WTC11 (cell line): Measurements from ENCODE around the gene STRIT1. TPM values are rescaled to one million over a fixed set of nuclear protein-coding genes. Genes with fewer than 3 reads are reported as not detected.

Experiments
- ATAC-seq: fragments of 200-7000 bp; cut with Tn5 transposase; 2 replicates; pipeline ENCODE4 v1.10.0; 2021; ENCODE audit warnings: mild to moderate bottlenecking, moderate library complexity
- CTCF ChIA-PET: fragments of 300-600 bp; sonication (Branson Sonifier 250); formaldehyde crosslinking; loops from one replicate; lab custom pipeline; 2021; ENCODE audit warnings: antibody characterized with exemption; lab: Charles Lee
- POLR2A ChIA-PET: fragments of 350-600 bp; sonication (Branson Sonifier 250); formaldehyde crosslinking; loops from one replicate; lab custom pipeline; 2021; ENCODE audit warnings: antibody characterized with exemption; lab: Charles Lee
- DNase-seq: peaks from one replicate; pipeline ENCODE4 v3.0.0; 2021; ENCODE audit warnings: low spot score
- H3K27ac Mint-ChIP-seq: 2 replicates; pipeline ENCODE4 v1.8.0; 2021; ENCODE audit warnings: mixed read lengths
- H3K27me3 Mint-ChIP-seq: 2 replicates; pipeline ENCODE4 v1.8.0; 2021; ENCODE audit warnings: low read depth, mild to moderate bottlenecking, moderate library complexity, mixed read lengths
- H3K36me3 Mint-ChIP-seq: 2 replicates; pipeline ENCODE4 v1.8.0; 2021; ENCODE audit warnings: mixed read lengths
- H3K4me1 Mint-ChIP-seq: 2 replicates; pipeline ENCODE4 v1.8.0; 2022; ENCODE audit warnings: mixed read lengths
- H3K4me3 Mint-ChIP-seq: 2 replicates; pipeline ENCODE4 v1.8.0; 2021; ENCODE audit warnings: mild to moderate bottlenecking, moderate library complexity, mixed read lengths
- H3K9me3 Mint-ChIP-seq: 2 replicates; pipeline ENCODE4 v1.8.0; 2021; ENCODE audit warnings: mixed read lengths
- ATF2 ChIP-seq: sonication (generic); formaldehyde crosslinking; IDR thresholded peaks from 2 replicates; pipeline ENCODE4 v1.8.1; 2022; ENCODE audit warnings: low read depth, missing genetic modification reagents, borderline replicate concordance
- ELF4 ChIP-seq: sonication (generic); formaldehyde crosslinking; IDR thresholded peaks from 2 replicates; pipeline ENCODE4 v1.8.1; 2022; ENCODE audit warnings: low read depth, mild to moderate bottlenecking, moderate library complexity, missing genetic modification reagents
- ERG ChIP-seq: fragments of 250-450 bp; sonication (Bioruptor Pico); IDR thresholded peaks from 2 replicates; pipeline ENCODE4 v1.8.0; 2021; ENCODE audit warnings: mild to moderate bottlenecking
- GRHL2 ChIP-seq: fragments of 250-450 bp; sonication (Bioruptor Pico); IDR thresholded peaks from 2 replicates; pipeline ENCODE4 v1.8.0; 2022; ENCODE audit warnings: mild to moderate bottlenecking, moderate library complexity; ENCODE audit not compliant: insufficient replicate concordance, severe bottlenecking
- MAX ChIP-seq: sonication (generic); formaldehyde crosslinking; IDR thresholded peaks from 2 replicates; pipeline ENCODE4 v1.8.0; 2022; ENCODE audit warnings: mild to moderate bottlenecking, missing genetic modification reagents
- NR1H2 ChIP-seq: sonication (generic); formaldehyde crosslinking; IDR thresholded peaks from 2 replicates; pipeline ENCODE4 v1.9.0; 2021; ENCODE audit warnings: mild to moderate bottlenecking, moderate library complexity, missing genetic modification reagents
- SOX15 ChIP-seq: fragments of 250-450 bp; sonication (Bioruptor Pico); IDR thresholded peaks from 2 replicates; pipeline ENCODE4 v1.9.0; 2021; ENCODE audit warnings: mild to moderate bottlenecking
- TCF7 ChIP-seq: sonication (generic); formaldehyde crosslinking; IDR thresholded peaks from 2 replicates; pipeline ENCODE4 v1.8.0; 2022; ENCODE audit warnings: mild to moderate bottlenecking, low read depth, missing genetic modification reagents, moderate library complexity
- TEAD1 ChIP-seq: sonication (generic); formaldehyde crosslinking; IDR thresholded peaks from 2 replicates; pipeline ENCODE4 v1.8.0; 2022; ENCODE audit warnings: mild to moderate bottlenecking, missing genetic modification reagents
- TP53 ChIP-seq: sonication (generic); formaldehyde crosslinking; IDR thresholded peaks from 2 replicates; pipeline ENCODE4 v1.8.1; 2023; ENCODE audit warnings: mild to moderate bottlenecking, missing genetic modification reagents
- ZBTB43 ChIP-seq: sonication (generic); formaldehyde crosslinking; IDR thresholded peaks from 2 replicates; pipeline ENCODE4 v1.8.1; 2023; ENCODE audit warnings: mild to moderate bottlenecking, missing genetic modification reagents
- ZNF138 ChIP-seq: sonication (generic); formaldehyde crosslinking; conservative IDR thresholded peaks from 2 replicates; pipeline ENCODE4 v1.8.1; 2022; ENCODE audit warnings: mild to moderate bottlenecking, moderate library complexity, missing genetic modification reagents
- ZNF263 ChIP-seq: sonication (generic); formaldehyde crosslinking; IDR thresholded peaks from 2 replicates; pipeline ENCODE4 v1.8.1; 2022; ENCODE audit warnings: low read depth, mild to moderate bottlenecking, moderate library complexity, missing genetic modification reagents
- ZNF425 ChIP-seq: fragments of 250-450 bp; sonication (Bioruptor Pico); conservative IDR thresholded peaks from 2 replicates; pipeline ENCODE4 v1.9.0; 2021; ENCODE audit warnings: mild to moderate bottlenecking
- ZNF671 ChIP-seq: fragments of 250-450 bp; sonication (Bioruptor Pico); IDR thresholded peaks from 2 replicates; pipeline ENCODE4 v1.8.0; 2021; ENCODE audit warnings: mild to moderate bottlenecking
- total RNA-seq: library from RNA; stranded (reverse); gene quantifications from 3 replicates; pipeline ENCODE4 v1.2.3, GENCODE V29; 2021
- TF ChIP-seq, protein P1 (sequence below): sonication (generic); formaldehyde crosslinking; conservative IDR thresholded peaks from 2 replicates; pipeline ENCODE4 v1.8.1; 2023; ENCODE audit warnings: mild to moderate bottlenecking, low read depth, missing genetic modification reagents, moderate library complexity
- TF ChIP-seq, protein P2 (sequence below): sonication (generic); formaldehyde crosslinking; IDR thresholded peaks from 2 replicates; pipeline ENCODE4 v1.8.1; 2023; ENCODE audit warnings: mild to moderate bottlenecking, missing genetic modification reagents, moderate library complexity
- TF ChIP-seq, protein P3 (sequence below): sonication (generic); formaldehyde crosslinking; IDR thresholded peaks from 2 replicates; pipeline ENCODE4 v1.8.0; 2022; ENCODE audit warnings: mild to moderate bottlenecking, missing genetic modification reagents

STRIT1 gene
- total RNA-seq, 1 experiment from 2014 or later, result 0.33 TPM

- TF ChIP-seq ATF2 (CRISPR knock-in tag) (no peak), NR1H2 (CRISPR knock-in tag) (no peak), GRHL2 (CRISPR knock-in tag) (no peak), ZNF425 (CRISPR knock-in tag) (no peak), TCF7 (CRISPR knock-in tag) (no peak), ZBTB43 (CRISPR knock-in tag) (no peak)
- TF ChIP-seq, all 79 proteins: peak for 0
Measured at GRCh38 chr3:155316426-155316825, 22.9 kb upstream of the STRIT1 start (continued).

DNA sequence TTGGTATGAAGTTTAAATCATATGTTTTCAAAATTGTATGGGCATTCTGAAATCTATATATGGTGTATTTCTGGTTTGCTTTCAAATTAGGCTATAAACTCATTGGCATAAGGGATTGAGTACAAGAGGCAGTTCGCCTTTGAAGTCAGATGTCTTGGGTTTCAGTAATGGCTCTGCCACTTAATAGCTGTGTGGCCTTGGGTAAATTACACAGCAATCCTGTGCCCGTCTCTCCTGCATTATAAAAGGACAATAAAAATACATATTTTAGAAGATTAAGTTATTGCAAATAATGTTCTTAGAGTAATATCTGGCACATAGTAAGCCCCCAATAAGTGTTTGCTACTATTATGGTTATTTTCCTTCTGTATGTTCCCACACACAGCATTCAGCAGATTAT lies 20.4 kb upstream of the STRIT1 start:
- DNase-seq, result no peak
- no peaks in the 10 kb centered on the region for H3K36me3 Mint-ChIP-seq
- peaks cover 8% of the 10 kb centered on the region for H3K9me3 Mint-ChIP-seq
- H3K27ac Mint-ChIP-seq, result no peak overlapping the region
- no peaks in the 10 kb centered on the region for H3K27me3 Mint-ChIP-seq
- POLR2A ChIA-PET, result no interaction called here
- H3K4me3 Mint-ChIP-seq, result no peak overlapping the region
- no peak for ATAC-seq
- H3K4me1 Mint-ChIP-seq, result peaks cover 9% of the 10 kb centered on the region
- CTCF ChIA-PET, result no interaction called here
- TF ChIP-seq, protein P1, sequence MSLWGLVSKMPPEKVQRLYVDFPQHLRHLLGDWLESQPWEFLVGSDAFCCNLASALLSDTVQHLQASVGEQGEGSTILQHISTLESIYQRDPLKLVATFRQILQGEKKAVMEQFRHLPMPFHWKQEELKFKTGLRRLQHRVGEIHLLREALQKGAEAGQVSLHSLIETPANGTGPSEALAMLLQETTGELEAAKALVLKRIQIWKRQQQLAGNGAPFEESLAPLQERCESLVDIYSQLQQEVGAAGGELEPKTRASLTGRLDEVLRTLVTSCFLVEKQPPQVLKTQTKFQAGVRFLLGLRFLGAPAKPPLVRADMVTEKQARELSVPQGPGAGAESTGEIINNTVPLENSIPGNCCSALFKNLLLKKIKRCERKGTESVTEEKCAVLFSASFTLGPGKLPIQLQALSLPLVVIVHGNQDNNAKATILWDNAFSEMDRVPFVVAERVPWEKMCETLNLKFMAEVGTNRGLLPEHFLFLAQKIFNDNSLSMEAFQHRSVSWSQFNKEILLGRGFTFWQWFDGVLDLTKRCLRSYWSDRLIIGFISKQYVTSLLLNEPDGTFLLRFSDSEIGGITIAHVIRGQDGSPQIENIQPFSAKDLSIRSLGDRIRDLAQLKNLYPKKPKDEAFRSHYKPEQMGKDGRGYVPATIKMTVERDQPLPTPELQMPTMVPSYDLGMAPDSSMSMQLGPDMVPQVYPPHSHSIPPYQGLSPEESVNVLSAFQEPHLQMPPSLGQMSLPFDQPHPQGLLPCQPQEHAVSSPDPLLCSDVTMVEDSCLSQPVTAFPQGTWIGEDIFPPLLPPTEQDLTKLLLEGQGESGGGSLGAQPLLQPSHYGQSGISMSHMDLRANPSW, result no peak

GRCh38 chr3:155313300-155313699 lies 19.8 kb upstream of the STRIT1 start:
- no peak for DNase-seq
- Mint-ChIP-seq H3K4me1 (peaks cover 9% of the 10 kb centered on the region), H3K36me3 (no peaks in the 10 kb centered on the region), H3K27ac (no peak overlapping the region), H3K27me3 (no peaks in the 10 kb centered on the region), H3K4me3 (no peak overlapping the region), H3K9me3 (peaks cover 4% of the 10 kb centered on the region)
- ChIA-PET POLR2A (no interaction called here), CTCF (no interaction called here)
- no peak for TF ChIP-seq SOX15 (CRISPR knock-in tag)
- ATAC-seq, result no peak

DNA sequence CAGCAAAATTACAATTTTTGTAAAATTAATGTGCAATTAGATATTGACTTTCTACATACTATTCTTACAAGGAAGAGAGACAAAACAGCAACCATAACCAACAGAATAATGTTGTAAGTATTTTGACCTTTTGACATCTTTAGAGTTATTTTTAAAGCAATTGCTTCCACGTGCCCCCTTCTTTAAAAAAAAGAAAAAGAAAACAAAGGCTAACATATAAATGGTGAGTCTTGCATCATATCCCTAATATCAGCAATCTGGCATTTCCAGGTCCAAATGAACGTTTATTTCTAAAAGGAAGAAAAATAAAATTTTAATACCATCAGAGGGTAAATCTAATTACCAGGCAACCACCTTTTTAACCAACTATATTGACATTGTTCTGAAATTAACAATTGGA lies 19.3 kb upstream of the STRIT1 start:
- Mint-ChIP-seq H3K27ac (no peak overlapping the region), H3K4me3 (no peak overlapping the region), H3K27me3 (no peaks in the 10 kb centered on the region), H3K36me3 (no peaks in the 10 kb centered on the region), H3K4me1 (peaks cover 9% of the 10 kb centered on the region), H3K9me3 (no peaks in the 10 kb centered on the region)
- ATAC-seq (no peak), DNase-seq (no peak)
- POLR2A ChIA-PET, result no interaction called here
- CTCF ChIA-PET, result no interaction called here
- TF ChIP-seq TEAD1 (no peak), ZNF263 (CRISPR knock-in tag) (no peak), ELF4 (CRISPR knock-in tag) (no peak), TP53 (CRISPR knock-in tag) (no peak), ERG (no peak), MAX (CRISPR knock-in tag) (no peak), ZNF138 (CRISPR knock-in tag) (no peak), ZNF671 (no peak)
- TF ChIP-seq, protein P2, sequence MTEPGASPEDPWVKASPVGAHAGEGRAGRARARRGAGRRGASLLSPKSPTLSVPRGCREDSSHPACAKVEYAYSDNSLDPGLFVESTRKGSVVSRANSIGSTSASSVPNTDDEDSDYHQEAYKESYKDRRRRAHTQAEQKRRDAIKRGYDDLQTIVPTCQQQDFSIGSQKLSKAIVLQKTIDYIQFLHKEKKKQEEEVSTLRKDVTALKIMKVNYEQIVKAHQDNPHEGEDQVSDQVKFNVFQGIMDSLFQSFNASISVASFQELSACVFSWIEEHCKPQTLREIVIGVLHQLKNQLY (CRISPR knock-in tag), result no peak
- TF ChIP-seq, protein P3, sequence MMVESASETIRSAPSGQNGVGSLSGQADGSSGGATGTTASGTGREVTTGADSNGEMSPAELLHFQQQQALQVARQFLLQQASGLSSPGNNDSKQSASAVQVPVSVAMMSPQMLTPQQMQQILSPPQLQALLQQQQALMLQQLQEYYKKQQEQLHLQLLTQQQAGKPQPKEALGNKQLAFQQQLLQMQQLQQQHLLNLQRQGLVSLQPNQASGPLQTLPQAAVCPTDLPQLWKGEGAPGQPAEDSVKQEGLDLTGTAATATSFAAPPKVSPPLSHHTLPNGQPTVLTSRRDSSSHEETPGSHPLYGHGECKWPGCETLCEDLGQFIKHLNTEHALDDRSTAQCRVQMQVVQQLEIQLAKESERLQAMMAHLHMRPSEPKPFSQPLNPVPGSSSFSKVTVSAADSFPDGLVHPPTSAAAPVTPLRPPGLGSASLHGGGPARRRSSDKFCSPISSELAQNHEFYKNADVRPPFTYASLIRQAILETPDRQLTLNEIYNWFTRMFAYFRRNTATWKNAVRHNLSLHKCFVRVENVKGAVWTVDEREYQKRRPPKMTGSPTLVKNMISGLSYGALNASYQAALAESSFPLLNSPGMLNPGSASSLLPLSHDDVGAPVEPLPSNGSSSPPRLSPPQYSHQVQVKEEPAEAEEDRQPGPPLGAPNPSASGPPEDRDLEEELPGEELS (CRISPR knock-in tag), result no peak
